Measurements from ENCODE around the gene ENTHD1.

ENTHD1 gene

GRCh38 chr22:39839917-39840510 is 53.5 kb downstream of the ENTHD1 start:
- no peak for DNase-seq

- no peak for DNase-seq
Measured at GRCh38 chr22:39839204-39839603, 54.4 kb downstream of the ENTHD1 start.

GRCh38 chr22:39833610-39834009 is 60.0 kb downstream of the ENTHD1 start:
- DNase-seq = no peak

- DNase-seq = no peak
Measured at GRCh38 chr22:39833093-39833492, 60.5 kb downstream of the ENTHD1 start.

- DNase-seq = no peak
Measured at GRCh38 chr22:39832627-39833074, 60.9 kb downstream of the ENTHD1 start.

GRCh38 chr22:39825661-39826102 is 67.9 kb downstream of the ENTHD1 start:
- DNase-seq = no peak

- no peak for DNase-seq
Measured at GRCh38 chr22:39821008-39821407, 72.6 kb downstream of the ENTHD1 start.

GRCh38 chr22:39820256-39820655 is 73.3 kb downstream of the ENTHD1 start:
- peak; percentile 93 for DNase-seq

GRCh38 chr22:39819429-39819828 is 74.1 kb downstream of the ENTHD1 start:
- DNase-seq = no peak

- peak; percentile 75 for DNase-seq
Measured at GRCh38 chr22:39818094-39818493, 75.5 kb downstream of the ENTHD1 start.

GRCh38 chr22:39815932-39816331 is 77.6 kb downstream of the ENTHD1 start:
- peak; percentile 17 for DNase-seq

- DNase-seq = peak; percentile 47
Measured at GRCh38 chr22:39814899-39815298, 78.7 kb downstream of the ENTHD1 start.

- DNase-seq = no peak
Measured at GRCh38 chr22:39809772-39810557, 83.6 kb downstream of the ENTHD1 start.

- DNase-seq = no peak
Measured at GRCh38 chr22:39808081-39808480, 85.5 kb downstream of the ENTHD1 start.

GRCh38 chr22:39806109-39806508 is 87.5 kb downstream of the ENTHD1 start:
- no peak for DNase-seq

- no peak for DNase-seq
Measured at GRCh38 chr22:39805117-39805516, 88.4 kb downstream of the ENTHD1 start.

- DNase-seq = no peak
Measured at GRCh38 chr22:39802682-39803081, 90.9 kb downstream of the ENTHD1 start.

- DNase-seq = no peak
Measured at GRCh38 chr22:39800790-39801520, 92.6 kb downstream of the ENTHD1 start.

- no peak for DNase-seq
Measured at GRCh38 chr22:39797528-39798147, 95.9 kb downstream of the ENTHD1 start.

- no peak for DNase-seq
Measured at GRCh38 chr22:39789788-39790187, 103.8 kb downstream of the ENTHD1 start.

GRCh38 chr22:39785232-39785631 is 108.3 kb downstream of the ENTHD1 start:
- no peak for DNase-seq

- DNase-seq = no peak
Measured at GRCh38 chr22:39777716-39778454, 115.7 kb downstream of the ENTHD1 start.
